Measurements from ENCODE around the gene NAA10.
A peak's percentile ranks its signal among the peaks of the same experiment; 100 is the strongest.

NAA10 gene

GRCh38 chrX:153966841-153967535, 32.2 kb upstream of the NAA10 start:
- DNase-seq: peak; percentile 48 to 61

- DNase-seq: no peak
These were observed 31.4 kb upstream of the NAA10 start for GRCh38 chrX:153966283-153966688.

GRCh38 chrX:153965406-153965805, 30.6 kb upstream of the NAA10 start:
- no peak for DNase-seq

- DNase-seq: no peak
These were observed 29.3 kb upstream of the NAA10 start for GRCh38 chrX:153964105-153964504.

DNA sequence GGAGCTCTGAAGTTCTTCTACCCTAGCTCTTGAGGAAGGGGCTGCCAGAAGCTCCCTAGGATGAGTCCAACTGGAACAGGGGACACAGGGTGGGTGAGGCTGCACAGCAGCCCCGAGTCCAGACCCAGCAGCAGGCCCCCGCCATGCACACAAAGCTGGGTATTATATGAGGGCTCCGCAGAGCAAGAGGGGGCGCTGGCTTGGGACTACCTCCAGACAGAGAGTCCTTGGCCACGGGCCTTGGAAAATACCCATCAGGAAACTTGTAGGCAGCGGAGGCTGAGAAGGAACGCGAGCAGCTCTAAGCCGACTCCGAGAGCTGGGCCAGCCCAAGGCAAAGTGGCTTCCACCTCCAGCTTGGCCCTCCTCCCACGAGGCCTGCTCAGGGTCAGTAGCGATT, 28.7 kb upstream of the NAA10 start:
- no peak for DNase-seq

DNA sequence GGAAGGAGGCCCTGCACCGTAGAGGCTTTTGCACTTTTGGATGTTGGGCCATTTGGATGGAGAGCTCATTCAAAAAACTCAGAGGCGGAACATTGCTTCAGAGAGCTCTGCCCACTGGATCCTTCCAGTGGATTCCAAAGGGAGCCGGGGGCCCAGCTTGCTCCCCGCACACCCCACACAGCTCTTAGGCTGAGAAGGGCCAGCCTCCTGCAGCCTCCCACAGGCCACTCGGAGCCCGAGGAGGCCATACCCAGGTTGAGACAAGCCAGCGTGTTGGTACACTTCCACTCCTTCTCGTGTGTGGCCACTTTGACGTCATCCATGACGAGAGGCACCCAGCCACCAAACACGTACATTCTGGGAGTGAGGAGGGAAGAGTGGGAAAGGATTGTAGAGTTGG, 26.5 kb upstream of the NAA10 start:
- no peak for DNase-seq

DNA sequence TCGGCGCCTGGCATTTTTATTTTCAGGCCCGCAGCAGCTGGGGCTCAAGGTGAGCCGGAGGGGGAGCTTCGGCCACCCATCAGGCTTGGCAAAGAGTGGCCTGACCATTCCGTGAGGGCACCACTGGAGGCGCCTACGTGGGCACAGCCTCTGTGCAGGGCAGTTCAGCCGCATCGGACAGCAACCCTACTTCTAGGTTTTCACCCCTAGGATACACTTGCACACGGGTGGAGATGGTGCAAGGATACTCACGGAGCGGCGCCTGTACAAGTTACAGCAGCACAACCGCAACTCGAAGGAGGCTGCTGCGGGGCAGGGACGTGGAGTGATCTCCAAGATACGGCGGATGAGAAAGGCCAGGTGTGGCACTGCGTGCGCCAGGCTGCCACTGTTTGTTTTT, 25.9 kb upstream of the NAA10 start:
- DNase-seq: no peak

GRCh38 chrX:153960077-153960476, 25.2 kb upstream of the NAA10 start:
- DNase-seq: no peak

DNA sequence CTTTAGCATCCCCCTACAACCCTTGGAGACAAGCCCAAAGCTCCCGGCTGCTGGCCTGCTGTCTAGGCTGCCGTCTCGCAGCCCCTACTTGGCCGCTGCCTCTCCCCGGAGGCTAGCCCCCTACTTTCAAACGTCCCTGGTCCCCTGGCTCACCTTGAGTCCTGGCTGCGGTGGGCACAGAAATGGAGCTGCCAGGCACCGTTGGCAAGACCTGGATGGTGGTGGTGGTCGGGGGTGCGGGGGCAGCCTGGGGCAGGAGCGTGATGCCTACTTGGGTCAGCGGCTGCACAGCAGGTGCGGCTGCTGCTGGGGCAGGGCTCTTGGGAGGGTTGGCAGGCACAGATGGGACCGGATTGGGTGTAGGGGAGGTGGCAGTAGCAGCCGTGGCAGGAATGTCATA, 24.8 kb upstream of the NAA10 start:
- DNase-seq: no peak

- no peak for DNase-seq
These were observed 23.8 kb upstream of the NAA10 start for GRCh38 chrX:153958605-153959004.

GRCh38 chrX:153957224-153957623, 22.4 kb upstream of the NAA10 start:
- no peak for DNase-seq

DNA sequence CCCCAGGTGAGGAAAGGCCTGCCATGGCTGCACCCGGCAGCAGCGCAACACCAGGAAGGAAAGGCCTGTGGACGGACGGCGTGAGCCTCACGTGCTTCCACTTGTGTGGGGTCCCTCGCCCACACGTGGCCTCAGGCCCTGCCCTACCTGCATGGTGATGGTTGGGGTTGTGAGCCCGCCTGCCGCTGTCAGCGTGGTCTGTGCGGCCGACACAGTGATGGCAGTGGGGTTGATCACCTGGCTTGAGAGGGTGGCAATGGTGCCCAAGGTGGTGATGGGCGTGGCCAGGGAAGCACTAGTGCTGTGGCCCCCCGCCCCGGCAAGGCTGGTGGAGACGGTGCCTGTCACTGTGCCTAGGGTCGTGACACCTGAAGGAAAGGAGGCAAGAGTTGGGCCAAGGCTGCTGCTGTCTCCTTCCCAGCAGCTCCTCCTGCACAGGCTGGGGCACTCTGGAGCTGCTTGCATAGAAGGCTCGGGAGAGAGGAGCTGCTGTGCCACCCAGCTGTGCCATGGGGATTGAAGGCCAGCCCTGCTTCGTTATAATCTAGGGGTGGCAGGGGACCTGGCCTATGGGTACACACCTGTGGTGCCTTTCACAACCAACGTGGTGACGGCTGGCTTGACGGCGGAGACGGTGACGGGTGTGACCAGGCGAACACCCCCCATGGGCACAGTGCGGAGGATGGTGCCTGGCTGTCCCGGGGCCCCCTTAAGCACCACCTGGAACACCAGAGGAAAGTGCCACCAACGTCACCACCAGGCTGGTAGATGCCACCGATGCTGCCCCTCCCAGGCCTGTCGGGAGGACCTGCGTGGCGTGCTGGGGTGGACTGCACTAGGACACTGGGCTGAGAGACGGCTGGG, 21.4 kb upstream of the NAA10 start:
- no peak for DNase-seq

DNA sequence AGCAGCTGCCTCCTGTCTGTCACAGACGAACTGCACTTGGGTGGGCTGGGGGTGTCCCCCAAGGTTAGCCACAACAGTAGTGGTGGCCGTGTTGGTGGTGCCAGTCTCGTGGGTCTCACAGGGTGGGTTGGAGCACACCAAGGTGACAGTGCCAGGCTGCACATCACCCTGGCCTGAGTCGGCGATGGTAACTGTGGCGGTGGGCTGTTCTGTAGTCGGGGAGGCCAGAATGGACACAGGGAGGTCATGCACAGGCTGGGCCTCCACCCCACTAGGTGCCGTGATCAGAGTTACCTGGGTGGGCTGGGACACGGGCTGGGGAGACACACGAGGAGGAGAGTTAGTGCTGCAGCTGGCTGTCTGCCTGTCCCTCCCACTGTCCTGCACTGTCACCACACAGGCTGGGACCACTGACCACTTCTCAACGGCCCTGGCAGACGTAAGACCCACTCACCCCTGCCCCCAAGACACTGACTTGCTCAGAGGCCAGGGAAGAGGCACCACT, 20.4 kb upstream of the NAA10 start:
- no peak for DNase-seq

DNA sequence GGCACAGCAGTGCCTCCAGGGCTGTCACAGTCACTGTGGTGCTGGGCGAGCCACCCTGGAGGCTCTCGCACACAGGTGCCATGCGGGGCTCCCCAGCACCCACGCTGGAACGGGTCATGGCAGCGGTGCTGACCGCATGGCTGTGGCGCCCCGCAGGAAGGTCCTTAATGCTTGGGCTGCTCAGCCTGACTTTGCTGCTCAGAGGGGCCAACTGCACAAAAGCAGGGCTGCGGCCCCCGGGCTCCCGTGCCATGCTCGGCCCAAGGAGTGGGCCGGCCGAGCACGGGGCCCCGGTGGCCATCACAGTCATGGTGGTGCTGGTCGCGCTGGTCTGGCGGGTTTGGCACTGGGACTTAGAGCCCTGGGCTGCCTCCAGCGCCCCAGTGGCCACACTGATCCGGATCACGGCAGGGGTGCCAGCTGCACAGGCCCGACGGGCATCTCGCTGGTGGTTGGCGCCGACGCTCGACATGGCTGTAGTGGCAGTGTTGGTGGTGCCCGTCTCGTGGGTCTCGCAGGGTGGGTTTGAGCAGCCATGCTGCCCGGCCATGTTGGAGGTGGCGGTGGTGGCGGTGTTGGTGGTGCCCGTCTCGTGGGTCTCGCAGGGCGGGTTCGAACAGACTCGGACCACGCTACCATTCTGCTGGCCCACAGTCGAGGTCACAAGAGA, 19.9 kb upstream of the NAA10 start:
- DNase-seq: no peak

GRCh38 chrX:153953892-153954557, 19.2 kb upstream of the NAA10 start:
- no peak for DNase-seq

- peak; percentile 79 for DNase-seq
These were observed 18.5 kb upstream of the NAA10 start for GRCh38 chrX:153953342-153953830.

- DNase-seq: no peak
These were observed 17.7 kb upstream of the NAA10 start for GRCh38 chrX:153952373-153953026.

GRCh38 chrX:153951683-153952372, 17.0 kb upstream of the NAA10 start:
- DNase-seq: no peak

DNA sequence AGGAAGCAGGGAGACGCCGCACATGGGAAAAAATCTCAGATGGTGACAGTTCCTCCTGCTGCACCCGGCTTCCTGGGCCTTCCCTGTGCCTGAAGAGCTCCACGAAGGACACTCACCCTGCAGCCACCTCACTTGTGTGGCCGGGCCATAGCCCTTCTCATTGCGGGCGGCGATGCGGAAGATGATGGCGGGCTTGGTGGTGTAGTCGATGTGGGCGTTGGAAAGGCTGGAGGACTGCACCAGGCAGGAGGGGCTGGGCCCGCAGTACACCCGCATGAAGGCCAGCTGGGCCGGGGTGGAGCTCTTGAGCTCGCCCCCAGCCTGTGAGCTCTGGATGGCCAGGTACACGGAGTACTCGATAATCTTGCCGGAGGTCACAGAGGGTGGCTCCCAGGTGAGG, 15.3 kb upstream of the NAA10 start:
- no peak for DNase-seq

DNA sequence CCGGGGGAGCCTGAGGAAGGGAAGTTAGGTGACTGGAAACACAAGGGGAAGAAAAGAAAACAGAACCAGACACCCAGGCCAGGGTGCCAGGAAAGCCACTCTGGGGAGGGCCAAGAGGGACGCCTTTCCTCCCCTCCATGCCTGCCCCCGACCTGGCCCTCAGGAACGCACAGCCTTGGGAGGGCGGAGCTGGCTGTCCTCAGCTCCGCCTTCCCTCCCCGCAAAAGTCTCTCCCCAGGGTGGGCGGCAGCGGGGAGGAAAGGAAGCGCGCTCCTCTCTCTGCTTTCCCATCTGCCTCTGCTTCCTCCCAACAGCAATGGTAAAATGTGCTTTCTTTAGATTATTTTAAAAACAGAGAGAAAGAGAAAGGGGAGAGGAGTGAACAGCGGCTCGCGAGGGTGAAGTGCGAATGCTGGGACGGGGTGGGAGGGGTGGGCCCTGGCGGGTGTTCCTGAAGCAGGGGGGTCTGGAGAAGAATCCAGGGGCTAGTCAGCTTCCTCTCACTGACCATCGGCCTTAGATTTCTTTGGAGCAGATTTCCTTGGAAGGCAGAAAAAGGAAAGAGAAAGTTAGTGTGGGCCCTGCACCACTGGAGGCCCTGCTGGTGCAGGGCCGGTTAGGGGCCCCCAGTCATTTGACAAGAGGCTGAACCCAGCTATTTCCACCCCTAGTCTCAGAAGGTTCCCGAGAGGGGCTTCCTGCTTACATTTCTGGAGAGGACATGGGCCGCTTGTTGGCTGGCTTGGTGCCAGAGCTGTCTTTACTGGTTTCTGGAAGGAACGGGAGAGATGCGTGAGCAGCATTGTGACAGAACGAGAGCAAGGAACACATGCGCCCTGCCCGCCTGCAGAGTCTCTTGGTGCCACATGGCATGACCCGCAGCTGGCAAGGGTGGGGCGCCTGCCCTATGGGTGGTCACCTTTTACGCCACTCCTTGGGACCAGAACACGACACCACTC, 14.3 kb upstream of the NAA10 start:
- no peak for DNase-seq
